Activated CD4-positive, alpha-beta T cell treated with anti-CD3 and anti-CD28 coated beads, Interleukin-2, amount 10 ng/mL, durations not matched to agents 24 days and 14 days (primary cell): ENCODE measurements around the gene CKLF. TPM values are rescaled to one million over a fixed set of nuclear protein-coding genes. Genes with fewer than 3 reads are reported as not detected.
"Not testable (repeated sequence)": the region's sequence is repeated elsewhere in the genome, so short reads cannot be mapped to it uniquely, and the experiment has no call there.

Experiments used
- DNase-seq: peaks from one replicate; pipeline ENCODE4 v3.0.0; 2022
- H3K27ac Mint-ChIP-seq: one replicate; pipeline ENCODE4 v1.8.0; 2022; ENCODE audit warnings: mild to moderate bottlenecking, mixed read lengths
- H3K27me3 Mint-ChIP-seq: one replicate; pipeline ENCODE4 v1.8.0; 2022; ENCODE audit warnings: mixed read lengths
- H3K36me3 Mint-ChIP-seq: one replicate; pipeline ENCODE4 v1.8.0; 2022; ENCODE audit warnings: low read depth, mild to moderate bottlenecking, mixed read lengths
- H3K4me1 Mint-ChIP-seq: one replicate; pipeline ENCODE4 v1.8.0; 2021; ENCODE audit warnings: mixed read lengths
- H3K4me3 Mint-ChIP-seq: one replicate; pipeline ENCODE4 v1.8.0; 2022; ENCODE audit warnings: mild to moderate bottlenecking, moderate library complexity, mixed read lengths
- H3K9me3 Mint-ChIP-seq: one replicate; pipeline ENCODE4 v1.8.0; 2021; ENCODE audit warnings: mixed read lengths
- intact Hi-C: fragments of 100-400 bp; cut with micrococcal nuclease; formaldehyde crosslinking; loops from one replicate; pipeline ENCODE4 v1.15.1; 2023
- total RNA-seq: library from RNA; stranded (reverse); gene quantifications from 2 replicates; pipeline ENCODE4 v1.2.3, GENCODE V29; 2022

Gene CKLF
- total RNA-seq, 1 donor from 2014 or later = 146 TPM

DNA sequence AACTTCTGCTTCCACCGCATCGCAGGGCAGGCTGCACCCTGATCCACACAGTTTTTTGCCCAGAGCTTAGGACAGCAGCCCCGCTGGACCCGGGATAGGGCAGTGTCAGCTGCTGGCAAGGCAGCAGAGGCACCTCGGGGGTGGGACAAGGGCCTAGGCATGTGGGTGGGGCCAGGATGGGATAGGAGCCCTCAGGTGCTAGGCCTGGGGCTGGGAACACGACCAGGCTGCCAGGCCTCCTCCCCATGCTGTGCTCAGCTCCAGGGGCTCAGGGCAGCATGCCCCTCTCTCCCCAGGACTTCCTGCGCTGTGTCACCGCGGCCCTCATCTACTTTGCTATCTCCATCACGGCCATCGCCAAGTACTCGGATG, 56.7 kb downstream of the CKLF start:
- intact Hi-C loops = loop anchor here (5.0 kb wide), 3 partner anchors 132 to 263 kb away; partner anchors contain the start of gene DYNC1LI2
- Mint-ChIP-seq H3K4me3 (no peak overlapping the region), H3K27ac (no peak overlapping the region), H3K27me3 (no peaks in the 10 kb centered on the region), H3K4me1 (peaks cover 28% of the 10 kb centered on the region), H3K9me3 (no peaks in the 10 kb centered on the region), H3K36me3 (peaks cover 47% of the 10 kb centered on the region)
- DNase-seq = no peak

- Mint-ChIP-seq H3K4me3 (no peak overlapping the region), H3K27ac (peak overlapping the region; percentile 45), H3K4me1 (peaks cover 25% of the 10 kb centered on the region), H3K36me3 (peaks cover 50% of the 10 kb centered on the region), H3K27me3 (no peaks in the 10 kb centered on the region), H3K9me3 (no peaks in the 10 kb centered on the region)
- intact Hi-C loops = no loop called here
- DNase-seq = no peak
Measured at GRCh38 chr16:66610111-66610820, 57.9 kb downstream of the CKLF start.

- H3K4me3 Mint-ChIP-seq, intact Hi-C loops, H3K27ac Mint-ChIP-seq, DNase-seq, H3K9me3 Mint-ChIP-seq, H3K27me3 Mint-ChIP-seq: not testable (repeated sequence)
- H3K36me3 Mint-ChIP-seq = peaks cover 46% of the 10 kb centered on the region
- peaks cover 18% of the 10 kb centered on the region for H3K4me1 Mint-ChIP-seq
Measured at GRCh38 chr16:66611911-66612310, 59.5 kb downstream of the CKLF start.

GRCh38 chr16:66612422-66612821, 60.0 kb downstream of the CKLF start:
- no peak overlapping the region for H3K27ac Mint-ChIP-seq
- DNase-seq = no peak
- H3K4me1 Mint-ChIP-seq = peaks cover 13% of the 10 kb centered on the region
- H3K9me3 Mint-ChIP-seq = no peaks in the 10 kb centered on the region
- no peak overlapping the region for H3K4me3 Mint-ChIP-seq
- no peaks in the 10 kb centered on the region for H3K27me3 Mint-ChIP-seq
- peaks cover 44% of the 10 kb centered on the region for H3K36me3 Mint-ChIP-seq
- intact Hi-C loops = no loop called here

DNA sequence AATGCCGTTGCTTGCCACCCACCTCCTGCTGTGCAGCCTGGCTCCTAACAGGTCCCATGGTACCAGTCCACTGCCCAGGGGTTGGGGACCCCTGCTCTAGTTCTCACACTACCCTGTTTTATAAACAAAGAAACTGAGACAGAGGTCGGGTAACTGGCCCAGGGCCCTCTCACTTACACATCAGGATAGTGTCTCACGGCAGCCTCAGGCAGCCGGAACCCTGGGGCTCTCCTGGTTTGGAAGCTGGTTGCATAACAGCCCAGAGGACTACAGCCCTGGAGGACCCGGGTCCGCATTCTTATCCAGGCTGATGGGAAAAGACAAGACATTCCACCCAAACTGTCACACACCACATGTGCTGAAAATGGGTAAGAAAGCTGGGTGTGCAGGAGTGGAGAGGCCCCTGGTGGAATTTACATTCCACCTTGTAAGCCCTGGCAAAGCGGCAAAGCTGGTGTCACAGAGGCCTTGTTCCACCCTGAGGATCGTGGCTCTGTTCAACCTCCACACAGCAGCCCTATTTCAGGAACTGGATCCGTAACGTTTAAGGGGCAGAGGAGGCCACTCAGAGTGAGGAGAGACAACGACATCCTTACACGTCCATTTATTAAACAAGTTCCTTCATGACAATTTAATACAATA, 61.9 kb downstream of the CKLF start:
- no peaks in the 10 kb centered on the region for H3K4me1 Mint-ChIP-seq
- peaks cover 37% of the 10 kb centered on the region for H3K36me3 Mint-ChIP-seq
- intact Hi-C loops = no loop called here
- H3K4me3 Mint-ChIP-seq = no peak overlapping the region
- DNase-seq = no peak
- no peak overlapping the region for H3K27ac Mint-ChIP-seq
- H3K27me3 Mint-ChIP-seq = no peaks in the 10 kb centered on the region
- H3K9me3 Mint-ChIP-seq = no peaks in the 10 kb centered on the region

Other genes starting within 250 kb of the CKLF start
- not detected in 2 replicates for gene CDH5, start 185.9 kb upstream of the CKLF start, total RNA-seq
- gene BEAN1, start 125.3 kb upstream of the CKLF start, total RNA-seq = not detected in 2 replicates
- 5.8 and 6.7 TPM in 2 replicates for gene TK2, start 2.5 kb upstream of the CKLF start, total RNA-seq
- gene CMTM1, start 13.9 kb downstream of the CKLF start, total RNA-seq = 12.2 and 13.6 TPM in 2 replicates
- gene CMTM2, start 26.9 kb downstream of the CKLF start, total RNA-seq = 0.51 and 0.95 TPM in 2 replicates
- gene CMTM3, start 52.1 kb downstream of the CKLF start, total RNA-seq = 95.6 and 100 TPM in 2 replicates
- gene CMTM4, start 144.2 kb downstream of the CKLF start, total RNA-seq = 3.5 and 5.0 TPM in 2 replicates
- gene DYNC1LI2, start 199.0 kb downstream of the CKLF start, total RNA-seq = 51.4 and 56.5 TPM in 2 replicates
- 0.37 TPM in 1 of 2 replicates, not detected in the other for gene TERB1, start 249.0 kb downstream of the CKLF start, total RNA-seq